ENCODE results near the gene TXNDC15. TPM values are rescaled to one million over a fixed set of nuclear protein-coding genes. Genes with fewer than 3 reads are reported as not detected.

TXNDC15 gene
- total and polyA plus RNA-seq, 2 of the 13 experiments (the other 11 are each of a cell fraction or from before 2014, with no cell fraction given) = 22.2 to 49.9 TPM

DNA sequence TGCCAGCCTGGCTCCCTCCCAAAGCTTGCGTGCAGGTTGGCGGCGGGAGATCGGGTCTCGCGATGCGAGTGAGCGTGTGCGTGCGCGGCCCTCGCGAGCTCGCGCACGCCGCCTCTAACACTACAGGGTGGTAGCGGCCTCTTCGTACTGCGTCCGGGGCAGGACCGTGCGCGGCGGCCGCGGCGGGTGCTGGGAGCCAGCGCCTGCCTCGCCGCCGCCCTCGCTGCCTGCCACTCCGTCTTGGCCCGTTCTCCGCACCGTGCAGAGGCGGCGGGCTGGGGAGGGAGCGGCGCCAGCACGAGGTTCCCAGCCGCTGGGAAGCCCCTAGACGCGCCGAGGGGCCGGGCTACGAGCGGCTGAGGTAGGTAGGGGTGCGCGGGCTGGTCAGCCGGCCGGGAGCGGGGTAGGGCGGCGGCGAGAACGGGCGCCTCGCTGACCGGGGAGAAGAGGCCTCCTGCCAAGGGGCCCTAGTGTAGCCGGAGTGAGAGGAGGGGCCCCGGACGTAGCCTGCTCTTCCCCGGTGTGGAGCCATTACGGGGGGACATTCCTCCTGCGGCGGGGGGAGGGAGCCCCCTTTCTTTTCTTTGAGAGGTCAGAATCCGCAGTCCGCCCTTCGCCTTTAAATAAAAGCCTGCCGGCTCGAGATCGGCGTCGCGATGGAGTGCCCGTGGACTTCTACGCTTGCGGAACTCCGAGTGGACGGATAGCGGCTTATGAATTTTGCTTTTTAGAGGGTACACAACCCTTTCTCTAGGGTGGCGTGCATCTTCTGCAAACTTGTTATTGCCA lies 28.1 kb upstream of the TXNDC15 start, which contains the start of gene C5orf24 (continued):
- TF ChIP-seq ZNF569 (CRISPR knock-in tag; IDR thresholded peaks at IDR 0.05; ENCODE audit: borderline replicate concordance) (no peak), PHF5A (CRISPR knock-in tag; IDR thresholded peaks at IDR 0.05; ENCODE audit: low read depth, unreplicated experiment) (no peak), SIN3A (IDR thresholded peaks at IDR 0.05; ENCODE audit: borderline replicate concordance, low read depth, low read length) (peak; percentile 50; the same call in 1 of the 2 replicates), MAF1 (CRISPR knock-in tag; IDR thresholded peaks at IDR 0.05; ENCODE audit: borderline replicate concordance) (0 out of 2 replicates have a peak, but pooled peaks have one; percentile 48), ZFP82 (CRISPR knock-in tag; IDR thresholded peaks at IDR 0.05; ENCODE audit: borderline replicate concordance) (peak; percentile 96), MYC (CRISPR knock-in tag; IDR thresholded peaks at IDR 0.05; ENCODE audit: borderline replicate concordance) (peak; percentile 90), SAP130 (CRISPR knock-in tag; IDR thresholded peaks at IDR 0.05; ENCODE audit: low read depth) (peak; percentile 84), KMT2B (CRISPR knock-in tag; IDR thresholded peaks at IDR 0.05) (peak; percentile 91), ZNF430 (CRISPR knock-in tag; IDR thresholded peaks at IDR 0.05) (peak; percentile 92; the same call in 1 of the 2 replicates), RBFOX2 (IDR thresholded peaks at IDR 0.05; ENCODE audit: low read depth, low read length) (peak; percentile 99), TBP (CRISPR knock-in tag; IDR thresholded peaks at IDR 0.05) (no peak), GATA4 (IDR thresholded peaks at IDR 0.05; ENCODE audit: borderline replicate concordance, low read depth) (no peak), WIZ (CRISPR knock-in tag; IDR thresholded peaks at IDR 0.05) (no peak), ZNF773 (CRISPR knock-in tag; IDR thresholded peaks at IDR 0.05; ENCODE audit: borderline replicate concordance) (0 out of 2 replicates have a peak, but pooled peaks have one; percentile 37), HOXD1 (CRISPR knock-in tag; IDR thresholded peaks at IDR 0.05) (no peak), CENPX (CRISPR knock-in tag; IDR thresholded peaks at IDR 0.05) (no peak)
- TF ChIP-seq, protein P1, sequence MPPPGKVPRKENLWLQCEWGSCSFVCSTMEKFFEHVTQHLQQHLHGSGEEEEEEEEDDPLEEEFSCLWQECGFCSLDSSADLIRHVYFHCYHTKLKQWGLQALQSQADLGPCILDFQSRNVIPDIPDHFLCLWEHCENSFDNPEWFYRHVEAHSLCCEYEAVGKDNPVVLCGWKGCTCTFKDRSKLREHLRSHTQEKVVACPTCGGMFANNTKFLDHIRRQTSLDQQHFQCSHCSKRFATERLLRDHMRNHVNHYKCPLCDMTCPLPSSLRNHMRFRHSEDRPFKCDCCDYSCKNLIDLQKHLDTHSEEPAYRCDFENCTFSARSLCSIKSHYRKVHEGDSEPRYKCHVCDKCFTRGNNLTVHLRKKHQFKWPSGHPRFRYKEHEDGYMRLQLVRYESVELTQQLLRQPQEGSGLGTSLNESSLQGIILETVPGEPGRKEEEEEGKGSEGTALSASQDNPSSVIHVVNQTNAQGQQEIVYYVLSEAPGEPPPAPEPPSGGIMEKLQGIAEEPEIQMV (CRISPR knock-in tag; IDR thresholded peaks at IDR 0.05; ENCODE audit: low read depth) = peak; percentile 92; the same call in 1 of the 2 replicates
- TF ChIP-seq, protein P2, sequence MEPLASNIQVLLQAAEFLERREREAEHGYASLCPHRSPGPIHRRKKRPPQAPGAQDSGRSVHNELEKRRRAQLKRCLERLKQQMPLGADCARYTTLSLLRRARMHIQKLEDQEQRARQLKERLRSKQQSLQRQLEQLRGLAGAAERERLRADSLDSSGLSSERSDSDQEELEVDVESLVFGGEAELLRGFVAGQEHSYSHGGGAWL (CRISPR knock-in tag; IDR thresholded peaks at IDR 0.05) = peak; percentile 79
- TF ChIP-seq, protein P3, sequence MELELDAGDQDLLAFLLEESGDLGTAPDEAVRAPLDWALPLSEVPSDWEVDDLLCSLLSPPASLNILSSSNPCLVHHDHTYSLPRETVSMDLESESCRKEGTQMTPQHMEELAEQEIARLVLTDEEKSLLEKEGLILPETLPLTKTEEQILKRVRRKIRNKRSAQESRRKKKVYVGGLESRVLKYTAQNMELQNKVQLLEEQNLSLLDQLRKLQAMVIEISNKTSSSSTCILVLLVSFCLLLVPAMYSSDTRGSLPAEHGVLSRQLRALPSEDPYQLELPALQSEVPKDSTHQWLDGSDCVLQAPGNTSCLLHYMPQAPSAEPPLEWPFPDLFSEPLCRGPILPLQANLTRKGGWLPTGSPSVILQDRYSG (CRISPR knock-in tag; IDR thresholded peaks at IDR 0.05) = peak; percentile 90; the same call in 1 of the 2 replicates
- TF ChIP-seq, protein P4, sequence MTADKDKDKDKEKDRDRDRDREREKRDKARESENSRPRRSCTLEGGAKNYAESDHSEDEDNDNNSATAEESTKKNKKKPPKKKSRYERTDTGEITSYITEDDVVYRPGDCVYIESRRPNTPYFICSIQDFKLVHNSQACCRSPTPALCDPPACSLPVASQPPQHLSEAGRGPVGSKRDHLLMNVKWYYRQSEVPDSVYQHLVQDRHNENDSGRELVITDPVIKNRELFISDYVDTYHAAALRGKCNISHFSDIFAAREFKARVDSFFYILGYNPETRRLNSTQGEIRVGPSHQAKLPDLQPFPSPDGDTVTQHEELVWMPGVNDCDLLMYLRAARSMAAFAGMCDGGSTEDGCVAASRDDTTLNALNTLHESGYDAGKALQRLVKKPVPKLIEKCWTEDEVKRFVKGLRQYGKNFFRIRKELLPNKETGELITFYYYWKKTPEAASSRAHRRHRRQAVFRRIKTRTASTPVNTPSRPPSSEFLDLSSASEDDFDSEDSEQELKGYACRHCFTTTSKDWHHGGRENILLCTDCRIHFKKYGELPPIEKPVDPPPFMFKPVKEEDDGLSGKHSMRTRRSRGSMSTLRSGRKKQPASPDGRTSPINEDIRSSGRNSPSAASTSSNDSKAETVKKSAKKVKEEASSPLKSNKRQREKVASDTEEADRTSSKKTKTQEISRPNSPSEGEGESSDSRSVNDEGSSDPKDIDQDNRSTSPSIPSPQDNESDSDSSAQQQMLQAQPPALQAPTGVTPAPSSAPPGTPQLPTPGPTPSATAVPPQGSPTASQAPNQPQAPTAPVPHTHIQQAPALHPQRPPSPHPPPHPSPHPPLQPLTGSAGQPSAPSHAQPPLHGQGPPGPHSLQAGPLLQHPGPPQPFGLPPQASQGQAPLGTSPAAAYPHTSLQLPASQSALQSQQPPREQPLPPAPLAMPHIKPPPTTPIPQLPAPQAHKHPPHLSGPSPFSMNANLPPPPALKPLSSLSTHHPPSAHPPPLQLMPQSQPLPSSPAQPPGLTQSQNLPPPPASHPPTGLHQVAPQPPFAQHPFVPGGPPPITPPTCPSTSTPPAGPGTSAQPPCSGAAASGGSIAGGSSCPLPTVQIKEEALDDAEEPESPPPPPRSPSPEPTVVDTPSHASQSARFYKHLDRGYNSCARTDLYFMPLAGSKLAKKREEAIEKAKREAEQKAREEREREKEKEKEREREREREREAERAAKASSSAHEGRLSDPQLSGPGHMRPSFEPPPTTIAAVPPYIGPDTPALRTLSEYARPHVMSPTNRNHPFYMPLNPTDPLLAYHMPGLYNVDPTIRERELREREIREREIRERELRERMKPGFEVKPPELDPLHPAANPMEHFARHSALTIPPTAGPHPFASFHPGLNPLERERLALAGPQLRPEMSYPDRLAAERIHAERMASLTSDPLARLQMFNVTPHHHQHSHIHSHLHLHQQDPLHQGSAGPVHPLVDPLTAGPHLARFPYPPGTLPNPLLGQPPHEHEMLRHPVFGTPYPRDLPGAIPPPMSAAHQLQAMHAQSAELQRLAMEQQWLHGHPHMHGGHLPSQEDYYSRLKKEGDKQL (CRISPR knock-in tag; IDR thresholded peaks at IDR 0.05; ENCODE audit: low read depth) = peak; percentile 39; the same call in 1 of the 2 replicates
- TF ChIP-seq, protein P5, sequence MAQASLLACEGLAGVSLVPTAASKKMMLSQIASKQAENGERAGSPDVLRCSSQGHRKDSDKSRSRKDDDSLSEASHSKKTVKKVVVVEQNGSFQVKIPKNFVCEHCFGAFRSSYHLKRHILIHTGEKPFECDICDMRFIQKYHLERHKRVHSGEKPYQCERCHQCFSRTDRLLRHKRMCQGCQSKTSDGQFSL (CRISPR knock-in tag; IDR thresholded peaks at IDR 0.05) = peak; percentile 44; the same call in 1 of the 2 replicates

Data from HepG2 (cell line).